Glomerular visceral epithelial cell (primary cell): ENCODE data around the gene ATXN2.

ENCODE experiments used
- DNase-seq: peaks from one replicate; pipeline ENCODE4 v3.0.0-alpha.2; 2016; ENCODE audit errors: extremely low spot score

Gene ATXN2

GRCh38 chr12:111453071-111453989 is 145.8 kb downstream of the ATXN2 start:
- DNase-seq: no peak

DNA sequence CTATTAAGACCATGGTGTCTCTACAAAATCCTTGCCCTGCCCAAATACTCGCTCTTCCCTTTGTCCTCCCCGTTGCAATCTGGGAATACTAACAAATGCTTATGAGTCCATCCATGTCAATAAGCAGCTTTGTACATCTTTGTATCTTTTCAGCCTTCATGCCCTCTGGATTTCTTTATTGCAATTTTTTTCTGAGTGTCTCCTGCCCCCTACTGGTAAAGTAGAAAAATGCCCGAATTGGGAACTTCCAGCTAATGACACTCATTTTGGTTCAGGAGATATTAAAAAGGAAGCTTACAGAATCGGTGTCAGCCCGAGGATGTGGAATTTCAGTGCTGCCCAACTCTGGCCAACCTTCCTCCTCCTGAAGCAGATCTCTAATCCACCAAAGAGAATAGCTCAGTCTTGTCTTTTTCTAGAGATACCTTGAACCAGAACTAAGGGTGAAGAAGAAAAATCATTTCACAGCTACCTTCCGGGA is 147.4 kb downstream of the ATXN2 start:
- peak; percentile 62 for DNase-seq

- no peak for DNase-seq
Observed at GRCh38 chr12:111451232-111451631, 147.9 kb downstream of the ATXN2 start.

DNA sequence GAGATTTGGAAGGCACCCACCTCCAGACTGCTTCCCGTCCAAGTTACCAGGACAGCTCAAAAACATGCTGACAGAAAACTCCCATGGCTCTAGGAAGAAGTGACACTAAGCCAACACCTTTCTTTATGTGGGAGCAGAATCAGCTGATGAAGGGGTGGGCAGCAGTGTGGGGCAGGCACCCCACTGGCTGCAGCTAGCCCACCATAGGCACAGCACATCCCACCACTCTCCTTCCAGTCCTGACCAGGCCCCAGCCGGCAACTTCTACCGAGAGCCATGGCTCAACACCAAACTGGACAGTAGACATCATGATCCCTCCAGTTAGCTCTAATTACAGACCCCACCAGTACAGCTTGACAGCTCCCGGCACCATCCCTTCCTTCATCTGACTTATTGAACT is 148.4 kb downstream of the ATXN2 start:
- DNase-seq: no peak

DNA sequence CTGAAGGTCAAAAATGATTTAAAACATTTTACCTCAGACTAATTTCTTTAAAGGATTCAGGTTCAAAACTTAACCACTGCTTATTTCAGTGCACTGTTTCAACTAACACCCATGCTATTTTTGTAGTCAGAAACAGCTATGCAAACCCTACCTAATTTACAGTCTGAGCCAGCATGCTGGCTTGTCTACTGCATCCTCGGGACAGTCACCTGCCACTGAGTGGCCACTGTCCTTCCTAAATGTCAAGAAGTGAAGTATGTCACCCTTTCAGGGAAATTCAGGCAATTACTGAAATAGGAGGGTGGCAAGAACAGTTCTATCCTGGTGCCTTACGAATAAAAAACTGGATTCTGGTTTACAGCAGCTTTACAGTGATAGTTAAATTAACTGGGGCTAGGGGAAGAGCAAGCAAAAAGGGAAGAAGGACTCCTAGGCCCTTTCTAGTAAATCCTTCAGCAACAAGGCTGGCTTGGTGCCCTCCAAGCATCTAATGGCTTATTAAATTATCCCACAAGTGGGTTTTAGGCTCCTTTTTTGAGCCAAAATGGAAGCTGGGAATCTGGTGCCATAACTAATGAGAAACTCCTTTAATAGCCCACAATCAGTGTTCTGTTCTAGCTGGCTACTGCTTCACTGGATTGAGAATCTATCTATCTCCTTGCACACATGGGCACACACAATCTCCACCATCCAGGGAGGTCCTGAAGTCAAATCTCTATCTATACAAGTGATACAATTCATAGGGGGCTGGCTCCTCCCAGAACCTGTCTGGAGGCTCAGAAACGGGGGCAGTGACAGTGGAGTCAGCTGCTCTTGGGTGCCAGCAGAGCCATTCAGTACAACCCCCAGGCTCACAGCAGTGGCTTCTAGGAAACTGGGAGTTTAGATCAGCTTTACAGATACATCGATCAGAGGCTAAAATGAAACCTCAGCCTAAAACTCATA is 150.0 kb downstream of the ATXN2 start:
- no peak for DNase-seq

- DNase-seq: no peak
Observed at GRCh38 chr12:111448266-111448830, 150.8 kb downstream of the ATXN2 start.

- no peak for DNase-seq
Observed at GRCh38 chr12:111447571-111448265, 151.4 kb downstream of the ATXN2 start.

DNA sequence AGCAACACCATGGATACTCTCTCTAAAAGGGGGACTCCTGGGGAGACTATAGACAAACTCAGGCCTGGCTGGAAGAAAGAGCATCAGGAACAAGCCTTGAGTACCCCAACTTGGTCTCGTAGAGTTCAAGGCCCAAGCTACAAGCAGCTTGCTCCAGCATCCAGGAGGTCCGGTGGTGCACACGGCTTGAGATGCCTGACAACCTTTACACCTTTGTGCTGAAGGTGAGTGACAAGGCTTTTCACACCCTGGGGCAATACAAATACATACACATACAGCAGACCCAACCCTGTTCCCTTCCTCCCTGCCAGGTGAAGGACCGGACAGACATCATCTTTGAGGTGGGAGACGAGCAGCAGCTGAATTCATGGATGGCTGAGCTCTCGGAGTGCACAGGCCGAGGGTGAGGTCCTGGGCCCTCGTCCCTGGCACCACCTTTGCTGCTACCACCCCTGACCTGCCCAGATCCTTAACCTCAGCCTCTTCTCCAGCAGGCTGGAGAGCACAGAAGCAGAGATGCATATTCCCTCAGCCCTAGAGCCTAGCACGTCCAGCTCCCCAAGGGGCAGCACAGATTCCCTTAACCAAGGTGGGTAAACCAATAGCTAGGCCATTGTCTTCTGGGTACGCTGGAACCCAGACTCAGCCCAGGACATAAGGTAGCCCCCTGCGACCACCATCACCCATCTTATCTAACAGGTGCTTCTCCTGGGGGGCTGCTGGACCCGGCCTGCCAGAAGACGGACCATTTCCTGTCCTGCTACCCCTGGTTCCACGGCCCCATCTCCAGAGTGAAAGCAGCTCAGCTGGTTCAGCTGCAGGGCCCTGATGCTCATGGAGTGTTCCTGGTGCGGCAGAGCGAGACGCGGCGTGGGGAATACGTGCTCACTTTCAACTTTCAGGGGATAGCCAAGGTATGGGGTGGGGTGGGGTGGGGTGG is 152.2 kb downstream of the ATXN2 start:
- no peak for DNase-seq

DNA sequence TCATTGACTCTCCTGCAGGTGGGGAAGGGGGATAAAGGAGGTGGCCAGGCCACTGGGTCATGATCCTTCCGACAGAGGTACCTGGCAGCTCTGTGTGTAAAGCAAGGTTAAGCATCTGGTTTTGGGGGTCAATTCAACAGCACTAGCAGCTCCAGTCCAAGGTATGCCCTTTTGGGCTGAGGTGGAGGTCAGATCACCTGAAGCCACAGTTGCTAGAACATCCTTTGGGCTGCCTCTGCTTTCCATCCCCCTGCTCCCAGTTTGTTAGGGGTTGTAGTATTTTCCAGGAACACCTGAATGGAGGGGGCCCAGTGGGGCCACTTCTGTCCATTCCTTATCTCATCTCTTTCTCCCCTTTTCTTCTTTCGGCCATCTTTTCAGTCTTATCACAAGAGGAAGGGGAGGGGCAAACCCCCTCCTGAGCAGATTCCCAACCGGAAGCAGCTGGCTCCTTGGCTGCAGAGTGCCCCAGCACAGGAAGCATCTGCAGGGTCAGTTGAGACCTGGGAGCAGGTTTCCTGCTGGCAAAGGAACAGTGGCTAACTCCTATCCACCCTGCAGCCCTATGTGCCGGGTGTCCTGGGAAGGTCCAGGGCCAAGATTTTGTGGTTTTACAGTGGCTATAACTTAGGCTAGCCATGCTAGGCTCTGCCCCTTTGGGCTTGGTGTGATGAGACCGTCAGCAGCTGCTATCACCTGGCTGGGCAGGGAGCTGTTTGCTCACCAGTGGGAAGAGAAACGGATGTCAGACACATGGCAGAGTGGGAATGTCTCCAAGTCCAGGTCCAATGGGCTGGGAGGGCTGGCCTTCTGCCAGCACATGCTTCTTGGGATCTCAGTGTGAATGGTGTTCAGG is 153.2 kb downstream of the ATXN2 start:
- DNase-seq: peak; percentile 84

GRCh38 chr12:111444925-111445725 is 154.0 kb downstream of the ATXN2 start:
- peak; percentile 53 for DNase-seq

DNA sequence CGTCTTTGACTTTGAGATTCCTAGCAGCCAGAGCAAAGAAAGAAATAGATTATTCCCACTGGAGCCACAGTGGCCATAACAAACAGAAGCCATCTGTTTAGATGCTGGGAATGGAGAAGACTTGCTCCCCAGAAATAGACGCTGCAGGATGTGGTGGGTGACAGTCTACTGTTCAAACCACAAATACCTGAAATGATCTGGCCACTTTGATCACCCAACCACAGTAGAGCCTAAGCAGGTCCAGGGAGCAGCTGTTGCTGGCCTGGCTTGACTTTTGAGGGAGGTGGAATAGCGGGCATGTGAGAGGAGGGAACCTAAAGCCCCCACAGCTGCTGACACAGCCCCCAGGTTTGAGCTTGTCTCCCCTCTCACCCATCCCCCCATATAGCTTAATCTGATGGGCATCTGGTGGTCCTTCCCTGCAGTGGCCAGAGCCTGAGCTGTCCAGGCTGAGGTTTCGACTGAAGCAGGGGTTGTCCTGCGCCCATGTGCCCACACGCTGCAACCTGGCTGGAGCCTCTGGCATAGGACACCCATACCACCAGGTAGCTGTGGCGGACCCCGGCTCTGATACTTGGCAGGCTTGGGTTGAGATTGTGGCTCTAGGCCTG is 154.7 kb downstream of the ATXN2 start:
- peak; percentile 70 for DNase-seq

GRCh38 chr12:111443586-111443985 is 155.5 kb downstream of the ATXN2 start:
- DNase-seq: peak; percentile 55

- DNase-seq: no peak
Observed at GRCh38 chr12:111443086-111443485, 156.0 kb downstream of the ATXN2 start.

- DNase-seq: no peak
Observed at GRCh38 chr12:111442301-111443045, 156.6 kb downstream of the ATXN2 start.

- no peak for DNase-seq
Observed at GRCh38 chr12:111441107-111441928, 157.8 kb downstream of the ATXN2 start.

GRCh38 chr12:111440631-111441030 is 158.5 kb downstream of the ATXN2 start:
- DNase-seq: no peak
